GM23338 (cell line): Measurements from ENCODE around the gene PIK3CB. TPM values are rescaled to one million over a fixed set of nuclear protein-coding genes. Genes with fewer than 3 reads are reported as not detected.

Experiments
- ATAC-seq: fragments of 200-7000 bp; cut with Tn5 transposase; 3 replicates; pipeline ENCODE4 v1.9.1; 2020
- DNase-seq: peaks from one replicate; pipeline ENCODE4 v3.0.0-alpha.2; 2015; ENCODE audit warnings: low spot score
- H2AFZ ChIP-seq: fragments of 200-600 bp; sonication (generic); 2 replicates; pipeline ENCODE4 v1.8.0; 2016; ENCODE audit warnings: antibody characterized with exemption, mild to moderate bottlenecking, moderate library complexity
- H3F3A ChIP-seq: fragments of 200-600 bp; sonication (generic); replicated peaks from 2 replicates; pipeline ENCODE4 v1.8.0; 2017; ENCODE audit warnings: antibody characterized with exemption, mixed run types, low read depth
- H3K27ac ChIP-seq: fragments of 200-600 bp; sonication (generic); 2 replicates; pipeline ENCODE4 v1.6.1; 2016; ENCODE audit warnings: low read depth
- H3K27me3 ChIP-seq: fragments of 200-600 bp; sonication (generic); 2 replicates; pipeline ENCODE4 v1.8.0; 2016; ENCODE audit warnings: mild to moderate bottlenecking, mixed run types, moderate library complexity; ENCODE audit not compliant: insufficient read depth
- H3K36me3 ChIP-seq: fragments of 200-600 bp; sonication (generic); 2 replicates; pipeline ENCODE4 v1.8.0; 2016; ENCODE audit warnings: mild to moderate bottlenecking; ENCODE audit not compliant: insufficient read depth
- H3K4me1 ChIP-seq: fragments of 200-600 bp; sonication (generic); 2 replicates; pipeline ENCODE4 v1.8.0; 2016; ENCODE audit warnings: mild to moderate bottlenecking, moderate library complexity; ENCODE audit not compliant: insufficient read depth
- H3K4me2 ChIP-seq: fragments of 200-600 bp; sonication (generic); 2 replicates; pipeline ENCODE4 v1.7.1; 2017; ENCODE audit warnings: mixed run types
- H3K4me3 ChIP-seq: fragments of 200-600 bp; sonication (generic); 2 replicates; pipeline ENCODE4 v1.6.1; 2016; ENCODE audit warnings: mixed run types
- H3K79me2 ChIP-seq: fragments of 200-600 bp; sonication (generic); replicated peaks from 2 replicates; pipeline ENCODE4 v1.8.0; 2017; ENCODE audit warnings: mild to moderate bottlenecking; ENCODE audit not compliant: insufficient read depth
- H3K9me2 ChIP-seq: fragments of 200-600 bp; sonication (generic); 2 replicates; pipeline ENCODE4 v1.8.0; 2017; ENCODE audit not compliant: insufficient read depth
- H4K20me1 ChIP-seq: fragments of 200-600 bp; sonication (generic); replicated peaks from 2 replicates; pipeline ENCODE4 v1.8.0; 2017; ENCODE audit warnings: mild to moderate bottlenecking; ENCODE audit not compliant: insufficient read depth
- H3K27ac Mint-ChIP-seq: 2 replicates; pipeline ENCODE4 v1.8.0; 2020; ENCODE audit warnings: inconsistent platforms, mild to moderate bottlenecking, moderate library complexity, mixed read lengths
- H3K27me3 Mint-ChIP-seq: 3 replicates; pipeline ENCODE4 v1.8.0; 2022; ENCODE audit warnings: low read depth, mild to moderate bottlenecking, moderate library complexity, mixed read lengths, inconsistent platforms; ENCODE audit not compliant: insufficient read depth, poor library complexity
- H3K36me3 Mint-ChIP-seq: 3 replicates; pipeline ENCODE4 v1.8.0; 2021; ENCODE audit warnings: low read depth, mild to moderate bottlenecking, inconsistent platforms, moderate library complexity, mixed read lengths
- H3K4me1 Mint-ChIP-seq: 3 replicates; pipeline ENCODE4 v1.8.0; 2020; ENCODE audit warnings: mild to moderate bottlenecking, inconsistent platforms, mixed read lengths
- H3K4me3 Mint-ChIP-seq: 3 replicates; pipeline ENCODE4 v1.8.0; 2021; ENCODE audit warnings: moderate library complexity, mild to moderate bottlenecking, inconsistent platforms, mixed read lengths
- H3K9me3 Mint-ChIP-seq: 3 replicates; pipeline ENCODE4 v1.8.0; 2020; ENCODE audit warnings: moderate library complexity, mild to moderate bottlenecking, inconsistent platforms, mixed read lengths
- CREB1 ChIP-seq: fragments of 250-450 bp; sonication (Bioruptor Pico); IDR thresholded peaks from 2 replicates; pipeline ENCODE4 v1.5.0; 2020; ENCODE audit warnings: low read depth, mild to moderate bottlenecking, moderate library complexity
- EZH2 ChIP-seq: fragments of 200-600 bp; sonication (generic); IDR thresholded peaks from one replicate; pipeline ENCODE4 v1.8.0; 2017; ENCODE audit warnings: antibody characterized with exemption, mild to moderate bottlenecking, low read depth; ENCODE audit not compliant: unreplicated experiment
- EZH2phosphoT487 ChIP-seq: fragments of 200-600 bp; sonication (generic); IDR thresholded peaks from one replicate; pipeline ENCODE4 v1.8.1; 2018; ENCODE audit warnings: antibody characterized with exemption; ENCODE audit not compliant: unreplicated experiment
- JUNB ChIP-seq: IDR thresholded peaks from one replicate; pipeline ENCODE4 v1.6.1; 2016; ENCODE audit warnings: antibody characterized with exemption; ENCODE audit not compliant: unreplicated experiment
- NANOG ChIP-seq: IDR thresholded peaks from 2 replicates; pipeline ENCODE4 v1.6.1; 2016; ENCODE audit warnings: antibody characterized with exemption, borderline replicate concordance
- POLR2AphosphoS5 ChIP-seq: IDR thresholded peaks from 2 replicates; pipeline ENCODE4 v1.6.1; 2016; ENCODE audit warnings: antibody characterized with exemption, low read depth
- STAT1 ChIP-seq: IDR thresholded peaks from one replicate; pipeline ENCODE4 v1.6.1; 2016; ENCODE audit warnings: antibody characterized with exemption; ENCODE audit not compliant: unreplicated experiment
- ZNF114 ChIP-seq: fragments of 250-450 bp; sonication (Bioruptor Pico); IDR thresholded peaks from 2 replicates; pipeline ENCODE4 v1.5.0; 2020; ENCODE audit warnings: mild to moderate bottlenecking, moderate library complexity
- ZNF331 ChIP-seq: fragments of 250-450 bp; sonication (Bioruptor Pico); IDR thresholded peaks from 2 replicates; pipeline ENCODE4 v1.5.0; 2020; ENCODE audit warnings: low read depth, mild to moderate bottlenecking, moderate library complexity
- polyA plus RNA-seq: library from polyadenylated mRNA; unstranded; fragments of >200 nt; fragmentation: Nextera tagmentation; extraction: Ambion mirVana; gene quantifications from 2 replicates; pipeline ENCODE4 v1.2.1, GENCODE V29; 2016
- total RNA-seq: library from RNA; depleted of rRNA; stranded (reverse); fragments of >200 nt; shearing (Covaris generic); gene quantifications from 2 replicates; pipeline ENCODE4 v1.2.3, GENCODE V29; 2014
- TF ChIP-seq, protein P1 (sequence below), 2 experiments: fragments of 200-600 bp in 1 of 2; sonication (generic) in 1 of 2; conservative IDR thresholded peaks; 2 replicates each; pipeline versions ENCODE4 v1.5.1 to v1.6.1; 2016 to 2017; ENCODE audit warnings: antibody characterized with exemption in 2 of 2, low read depth in 2 of 2, mild to moderate bottlenecking in 2 of 2, moderate library complexity in 1 of 2
- TF ChIP-seq, protein P2 (sequence below): fragments of 250-450 bp; sonication (Bioruptor Pico); IDR thresholded peaks from 2 replicates; pipeline ENCODE4 v1.5.0; 2020; ENCODE audit warnings: mild to moderate bottlenecking, moderate library complexity
- TF ChIP-seq, protein P3 (sequence below): IDR thresholded peaks from 2 replicates; pipeline ENCODE4 v1.6.1; 2016; ENCODE audit warnings: antibody characterized with exemption
- TF ChIP-seq, protein P4 (sequence below): IDR thresholded peaks from one replicate; pipeline ENCODE4 v1.6.1; 2018; ENCODE audit warnings: antibody characterized with exemption; ENCODE audit not compliant: unreplicated experiment

Gene PIK3CB
- total and polyA plus RNA-seq, 2 experiments from 2014 or later: 13.3 to 32.4 TPM

DNA sequence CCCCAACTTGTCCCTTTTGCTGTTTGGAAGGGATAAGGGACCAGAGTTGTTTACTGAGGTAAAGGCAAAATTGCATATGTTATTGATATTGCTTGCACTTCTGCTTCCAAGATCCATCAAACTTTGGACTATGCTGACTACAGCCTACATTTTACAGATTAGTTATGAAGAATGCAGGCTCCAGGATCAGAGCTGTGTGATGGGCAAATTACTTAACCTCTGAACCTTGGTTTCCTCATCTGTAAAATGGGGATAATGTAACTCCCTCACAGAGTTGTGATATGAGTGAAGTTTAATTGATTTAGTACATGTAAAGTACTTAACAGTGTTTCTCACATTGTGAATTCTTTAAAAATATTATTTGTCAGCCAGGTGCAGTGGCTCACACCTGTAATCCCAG lies 210.2 kb downstream of the PIK3CB start:
- ATAC-seq: no peak
- Histone ChIP-seq H3K27ac (no peak overlapping the region), H3K27me3 (no peaks in the 10 kb centered on the region), H4K20me1 (no peaks in the 10 kb centered on the region), H3K79me2 (no peaks in the 10 kb centered on the region), H3K4me3 (no peak overlapping the region), H3K4me1 (no peaks in the 10 kb centered on the region), H3F3A (no peaks in the 10 kb centered on the region), H3K36me3 (no peaks in the 10 kb centered on the region), H2AFZ (no peak overlapping the region), H3K9me2 (no peaks in the 10 kb centered on the region), H3K4me2 (no peak overlapping the region)
- TF ChIP-seq, protein P1, sequence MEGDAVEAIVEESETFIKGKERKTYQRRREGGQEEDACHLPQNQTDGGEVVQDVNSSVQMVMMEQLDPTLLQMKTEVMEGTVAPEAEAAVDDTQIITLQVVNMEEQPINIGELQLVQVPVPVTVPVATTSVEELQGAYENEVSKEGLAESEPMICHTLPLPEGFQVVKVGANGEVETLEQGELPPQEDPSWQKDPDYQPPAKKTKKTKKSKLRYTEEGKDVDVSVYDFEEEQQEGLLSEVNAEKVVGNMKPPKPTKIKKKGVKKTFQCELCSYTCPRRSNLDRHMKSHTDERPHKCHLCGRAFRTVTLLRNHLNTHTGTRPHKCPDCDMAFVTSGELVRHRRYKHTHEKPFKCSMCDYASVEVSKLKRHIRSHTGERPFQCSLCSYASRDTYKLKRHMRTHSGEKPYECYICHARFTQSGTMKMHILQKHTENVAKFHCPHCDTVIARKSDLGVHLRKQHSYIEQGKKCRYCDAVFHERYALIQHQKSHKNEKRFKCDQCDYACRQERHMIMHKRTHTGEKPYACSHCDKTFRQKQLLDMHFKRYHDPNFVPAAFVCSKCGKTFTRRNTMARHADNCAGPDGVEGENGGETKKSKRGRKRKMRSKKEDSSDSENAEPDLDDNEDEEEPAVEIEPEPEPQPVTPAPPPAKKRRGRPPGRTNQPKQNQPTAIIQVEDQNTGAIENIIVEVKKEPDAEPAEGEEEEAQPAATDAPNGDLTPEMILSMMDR (conservative IDR thresholded peaks at IDR 0.05; ENCODE audit: low read depth in 2 of 2): no peak
- TF ChIP-seq EZH2phosphoT487 (no peak), NANOG (no peak), CREB1 (CRISPR knock-in tag) (no peak), STAT1 (no peak), JUNB (no peak), POLR2AphosphoS5 (no peak), ZNF114 (CRISPR knock-in tag) (no peak), EZH2 (no peak), ZNF331 (no peak)
- TF ChIP-seq, protein P2, sequence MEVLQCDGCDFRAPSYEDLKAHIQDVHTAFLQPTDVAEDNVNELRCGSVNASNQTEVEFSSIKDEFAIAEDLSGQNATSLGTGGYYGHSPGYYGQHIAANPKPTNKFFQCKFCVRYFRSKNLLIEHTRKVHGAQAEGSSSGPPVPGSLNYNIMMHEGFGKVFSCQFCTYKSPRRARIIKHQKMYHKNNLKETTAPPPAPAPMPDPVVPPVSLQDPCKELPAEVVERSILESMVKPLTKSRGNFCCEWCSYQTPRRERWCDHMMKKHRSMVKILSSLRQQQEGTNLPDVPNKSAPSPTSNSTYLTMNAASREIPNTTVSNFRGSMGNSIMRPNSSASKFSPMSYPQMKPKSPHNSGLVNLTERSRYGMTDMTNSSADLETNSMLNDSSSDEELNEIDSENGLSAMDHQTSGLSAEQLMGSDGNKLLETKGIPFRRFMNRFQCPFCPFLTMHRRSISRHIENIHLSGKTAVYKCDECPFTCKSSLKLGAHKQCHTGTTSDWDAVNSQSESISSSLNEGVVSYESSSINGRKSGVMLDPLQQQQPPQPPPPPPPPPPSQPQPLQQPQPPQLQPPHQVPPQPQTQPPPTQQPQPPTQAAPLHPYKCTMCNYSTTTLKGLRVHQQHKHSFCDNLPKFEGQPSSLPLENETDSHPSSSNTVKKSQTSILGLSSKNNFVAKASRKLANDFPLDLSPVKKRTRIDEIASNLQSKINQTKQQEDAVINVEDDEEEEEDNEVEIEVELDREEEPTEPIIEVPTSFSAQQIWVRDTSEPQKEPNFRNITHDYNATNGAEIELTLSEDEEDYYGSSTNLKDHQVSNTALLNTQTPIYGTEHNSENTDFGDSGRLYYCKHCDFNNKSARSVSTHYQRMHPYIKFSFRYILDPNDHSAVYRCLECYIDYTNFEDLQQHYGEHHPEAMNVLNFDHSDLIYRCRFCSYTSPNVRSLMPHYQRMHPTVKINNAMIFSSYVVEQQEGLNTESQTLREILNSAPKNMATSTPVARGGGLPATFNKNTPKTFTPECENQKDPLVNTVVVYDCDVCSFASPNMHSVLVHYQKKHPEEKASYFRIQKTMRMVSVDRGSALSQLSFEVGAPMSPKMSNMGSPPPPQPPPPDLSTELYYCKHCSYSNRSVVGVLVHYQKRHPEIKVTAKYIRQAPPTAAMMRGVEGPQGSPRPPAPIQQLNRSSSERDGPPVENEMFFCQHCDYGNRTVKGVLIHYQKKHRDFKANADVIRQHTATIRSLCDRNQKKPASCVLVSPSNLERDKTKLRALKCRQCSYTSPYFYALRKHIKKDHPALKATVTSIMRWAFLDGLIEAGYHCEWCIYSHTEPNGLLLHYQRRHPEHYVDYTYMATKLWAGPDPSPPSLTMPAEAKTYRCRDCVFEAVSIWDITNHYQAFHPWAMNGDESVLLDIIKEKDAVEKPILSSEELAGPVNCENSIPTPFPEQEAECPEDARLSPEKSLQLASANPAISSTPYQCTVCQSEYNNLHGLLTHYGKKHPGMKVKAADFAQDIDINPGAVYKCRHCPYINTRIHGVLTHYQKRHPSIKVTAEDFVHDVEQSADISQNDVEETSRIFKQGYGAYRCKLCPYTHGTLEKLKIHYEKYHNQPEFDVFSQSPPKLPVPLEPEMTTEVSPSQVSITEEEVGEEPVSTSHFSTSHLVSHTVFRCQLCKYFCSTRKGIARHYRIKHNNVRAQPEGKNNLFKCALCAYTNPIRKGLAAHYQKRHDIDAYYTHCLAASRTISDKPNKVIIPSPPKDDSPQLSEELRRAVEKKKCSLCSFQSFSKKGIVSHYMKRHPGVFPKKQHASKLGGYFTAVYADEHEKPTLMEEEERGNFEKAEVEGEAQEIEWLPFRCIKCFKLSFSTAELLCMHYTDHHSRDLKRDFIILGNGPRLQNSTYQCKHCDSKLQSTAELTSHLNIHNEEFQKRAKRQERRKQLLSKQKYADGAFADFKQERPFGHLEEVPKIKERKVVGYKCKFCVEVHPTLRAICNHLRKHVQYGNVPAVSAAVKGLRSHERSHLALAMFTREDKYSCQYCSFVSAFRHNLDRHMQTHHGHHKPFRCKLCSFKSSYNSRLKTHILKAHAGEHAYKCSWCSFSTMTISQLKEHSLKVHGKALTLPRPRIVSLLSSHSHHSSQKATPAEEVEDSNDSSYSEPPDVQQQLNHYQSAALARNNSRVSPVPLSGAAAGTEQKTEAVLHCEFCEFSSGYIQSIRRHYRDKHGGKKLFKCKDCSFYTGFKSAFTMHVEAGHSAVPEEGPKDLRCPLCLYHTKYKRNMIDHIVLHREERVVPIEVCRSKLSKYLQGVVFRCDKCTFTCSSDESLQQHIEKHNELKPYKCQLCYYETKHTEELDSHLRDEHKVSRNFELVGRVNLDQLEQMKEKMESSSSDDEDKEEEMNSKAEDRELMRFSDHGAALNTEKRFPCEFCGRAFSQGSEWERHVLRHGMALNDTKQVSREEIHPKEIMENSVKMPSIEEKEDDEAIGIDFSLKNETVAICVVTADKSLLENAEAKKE (CRISPR knock-in tag): no peak
- TF ChIP-seq, protein P3, sequence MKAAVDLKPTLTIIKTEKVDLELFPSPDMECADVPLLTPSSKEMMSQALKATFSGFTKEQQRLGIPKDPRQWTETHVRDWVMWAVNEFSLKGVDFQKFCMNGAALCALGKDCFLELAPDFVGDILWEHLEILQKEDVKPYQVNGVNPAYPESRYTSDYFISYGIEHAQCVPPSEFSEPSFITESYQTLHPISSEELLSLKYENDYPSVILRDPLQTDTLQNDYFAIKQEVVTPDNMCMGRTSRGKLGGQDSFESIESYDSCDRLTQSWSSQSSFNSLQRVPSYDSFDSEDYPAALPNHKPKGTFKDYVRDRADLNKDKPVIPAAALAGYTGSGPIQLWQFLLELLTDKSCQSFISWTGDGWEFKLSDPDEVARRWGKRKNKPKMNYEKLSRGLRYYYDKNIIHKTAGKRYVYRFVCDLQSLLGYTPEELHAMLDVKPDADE: no peak
- TF ChIP-seq, protein P4, sequence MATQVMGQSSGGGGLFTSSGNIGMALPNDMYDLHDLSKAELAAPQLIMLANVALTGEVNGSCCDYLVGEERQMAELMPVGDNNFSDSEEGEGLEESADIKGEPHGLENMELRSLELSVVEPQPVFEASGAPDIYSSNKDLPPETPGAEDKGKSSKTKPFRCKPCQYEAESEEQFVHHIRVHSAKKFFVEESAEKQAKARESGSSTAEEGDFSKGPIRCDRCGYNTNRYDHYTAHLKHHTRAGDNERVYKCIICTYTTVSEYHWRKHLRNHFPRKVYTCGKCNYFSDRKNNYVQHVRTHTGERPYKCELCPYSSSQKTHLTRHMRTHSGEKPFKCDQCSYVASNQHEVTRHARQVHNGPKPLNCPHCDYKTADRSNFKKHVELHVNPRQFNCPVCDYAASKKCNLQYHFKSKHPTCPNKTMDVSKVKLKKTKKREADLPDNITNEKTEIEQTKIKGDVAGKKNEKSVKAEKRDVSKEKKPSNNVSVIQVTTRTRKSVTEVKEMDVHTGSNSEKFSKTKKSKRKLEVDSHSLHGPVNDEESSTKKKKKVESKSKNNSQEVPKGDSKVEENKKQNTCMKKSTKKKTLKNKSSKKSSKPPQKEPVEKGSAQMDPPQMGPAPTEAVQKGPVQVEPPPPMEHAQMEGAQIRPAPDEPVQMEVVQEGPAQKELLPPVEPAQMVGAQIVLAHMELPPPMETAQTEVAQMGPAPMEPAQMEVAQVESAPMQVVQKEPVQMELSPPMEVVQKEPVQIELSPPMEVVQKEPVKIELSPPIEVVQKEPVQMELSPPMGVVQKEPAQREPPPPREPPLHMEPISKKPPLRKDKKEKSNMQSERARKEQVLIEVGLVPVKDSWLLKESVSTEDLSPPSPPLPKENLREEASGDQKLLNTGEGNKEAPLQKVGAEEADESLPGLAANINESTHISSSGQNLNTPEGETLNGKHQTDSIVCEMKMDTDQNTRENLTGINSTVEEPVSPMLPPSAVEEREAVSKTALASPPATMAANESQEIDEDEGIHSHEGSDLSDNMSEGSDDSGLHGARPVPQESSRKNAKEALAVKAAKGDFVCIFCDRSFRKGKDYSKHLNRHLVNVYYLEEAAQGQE: no peak
- no peak overlapping the region for H3K4me3 Mint-ChIP-seq
- no peaks in the 10 kb centered on the region for H3K4me1 Mint-ChIP-seq
- H3K9me3 Mint-ChIP-seq: no peaks in the 10 kb centered on the region
- no peaks in the 10 kb centered on the region for H3K36me3 Mint-ChIP-seq
- H3K27ac Mint-ChIP-seq: no peak overlapping the region
- no peak for DNase-seq
- H3K27me3 Mint-ChIP-seq: peaks cover 2% of the 10 kb centered on the region
